Suprapubic skin (tissue), 4 donors: ENCODE results near the gene NCBP3.

ENCODE experiments used
- CTCF ChIP-seq, 2 donors: fragments of 200-600 bp in 1 of 2; fragments of 450-650 bp in 1 of 2; sonication (generic) in 1 of 2; IDR thresholded peaks; one replicate each; pipeline ENCODE4 v1.5.1; 2016 to 2019; ENCODE audit warnings: antibody characterized with exemption in 2 of 2, mild to moderate bottlenecking in 1 of 2, moderate library complexity in 1 of 2
- EP300 ChIP-seq: sonication (generic); formaldehyde crosslinking; IDR thresholded peaks from one replicate; pipeline ENCODE4 v1.6.1; 2017; ENCODE audit warnings: antibody characterized with exemption
- POLR2A ChIP-seq, 2 donors: fragments of 450-650 bp; IDR thresholded peaks; one replicate each; pipeline ENCODE4 v1.6.1; 2017; ENCODE audit warnings: antibody characterized with exemption in 2 of 2, mild to moderate bottlenecking in 2 of 2, moderate library complexity in 2 of 2
- POLR2AphosphoS5 ChIP-seq, 3 donors: sonication (generic); formaldehyde crosslinking; IDR thresholded peaks; one replicate each; pipeline ENCODE4 v1.6.1; 2017; ENCODE audit warnings: antibody characterized with exemption in 3 of 3

- no peak for TF ChIP-seq POLR2A (IDR thresholded peaks at IDR 0.05)
- TF ChIP-seq CTCF (IDR thresholded peaks at IDR 0.05) = no peak
- TF ChIP-seq EP300 = no peak
- no peak for TF ChIP-seq POLR2AphosphoS5 (IDR thresholded peaks at IDR 0.05)
Measured at GRCh38 chr17:3867106-3867505, 21.1 kb upstream of the NCBP3 start.
